GM10266 (cell line): ENCODE measurements around the gene NCK1.

Experiments
- DNase-seq: peaks from one replicate; pipeline ENCODE4 v3.0.0; 2012; ENCODE audit errors: extremely low spot score
- TF ChIP-seq, protein P1 (sequence below): IDR thresholded peaks from 2 replicates; pipeline ENCODE4 v1.5.1; 2012; ENCODE audit warnings: mild to moderate bottlenecking, low read depth; ENCODE audit not compliant: control insufficient read depth, insufficient read depth; ENCODE audit errors: missing control alignments

NCK1 gene

DNA sequence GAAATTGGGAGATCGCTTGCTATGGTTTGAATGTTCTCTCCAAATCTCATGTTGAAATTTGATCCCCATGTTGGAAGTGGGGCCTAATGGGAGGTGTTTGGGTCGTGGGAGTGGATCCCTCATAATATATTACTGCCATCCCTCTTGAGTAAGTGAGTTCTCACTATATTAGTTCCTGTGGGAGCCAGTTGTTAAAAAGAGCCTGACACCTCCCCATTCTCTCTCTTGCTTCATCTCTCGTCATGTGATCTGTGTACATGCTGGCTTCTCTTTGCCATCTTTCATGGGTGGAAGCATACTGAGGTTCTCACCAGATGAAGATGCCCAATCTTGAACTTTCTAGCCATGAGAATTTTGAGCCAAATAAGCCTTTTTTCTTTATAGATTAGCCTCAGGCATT, 52.7 kb downstream of the NCK1 start:
- TF ChIP-seq, protein P1, sequence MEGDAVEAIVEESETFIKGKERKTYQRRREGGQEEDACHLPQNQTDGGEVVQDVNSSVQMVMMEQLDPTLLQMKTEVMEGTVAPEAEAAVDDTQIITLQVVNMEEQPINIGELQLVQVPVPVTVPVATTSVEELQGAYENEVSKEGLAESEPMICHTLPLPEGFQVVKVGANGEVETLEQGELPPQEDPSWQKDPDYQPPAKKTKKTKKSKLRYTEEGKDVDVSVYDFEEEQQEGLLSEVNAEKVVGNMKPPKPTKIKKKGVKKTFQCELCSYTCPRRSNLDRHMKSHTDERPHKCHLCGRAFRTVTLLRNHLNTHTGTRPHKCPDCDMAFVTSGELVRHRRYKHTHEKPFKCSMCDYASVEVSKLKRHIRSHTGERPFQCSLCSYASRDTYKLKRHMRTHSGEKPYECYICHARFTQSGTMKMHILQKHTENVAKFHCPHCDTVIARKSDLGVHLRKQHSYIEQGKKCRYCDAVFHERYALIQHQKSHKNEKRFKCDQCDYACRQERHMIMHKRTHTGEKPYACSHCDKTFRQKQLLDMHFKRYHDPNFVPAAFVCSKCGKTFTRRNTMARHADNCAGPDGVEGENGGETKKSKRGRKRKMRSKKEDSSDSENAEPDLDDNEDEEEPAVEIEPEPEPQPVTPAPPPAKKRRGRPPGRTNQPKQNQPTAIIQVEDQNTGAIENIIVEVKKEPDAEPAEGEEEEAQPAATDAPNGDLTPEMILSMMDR: no peak
- no peak for DNase-seq

DNA sequence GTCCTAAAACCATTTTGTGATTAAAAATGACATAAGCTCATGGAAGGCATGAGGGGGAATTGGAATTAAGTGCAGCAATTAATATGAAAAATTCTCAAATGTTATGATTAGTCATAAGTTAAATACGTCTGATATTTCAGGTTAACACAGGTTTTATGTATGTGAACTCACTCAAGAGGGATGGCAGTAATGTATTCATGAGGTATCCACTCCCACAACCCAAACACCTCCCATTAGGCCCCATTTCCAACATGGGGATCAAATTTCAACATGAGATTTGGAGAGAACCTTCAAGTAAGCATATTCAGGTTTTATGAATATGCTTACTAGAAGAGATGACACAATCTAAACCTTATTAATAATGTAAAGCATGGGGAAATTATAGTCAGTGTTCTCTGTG, 54.2 kb downstream of the NCK1 start:
- no peak for DNase-seq
- TF ChIP-seq, protein P1: no peak

GRCh38 chr3:136919799-136920580, 58.0 kb downstream of the NCK1 start:
- no peak for DNase-seq
- TF ChIP-seq, protein P1: no peak

DNA sequence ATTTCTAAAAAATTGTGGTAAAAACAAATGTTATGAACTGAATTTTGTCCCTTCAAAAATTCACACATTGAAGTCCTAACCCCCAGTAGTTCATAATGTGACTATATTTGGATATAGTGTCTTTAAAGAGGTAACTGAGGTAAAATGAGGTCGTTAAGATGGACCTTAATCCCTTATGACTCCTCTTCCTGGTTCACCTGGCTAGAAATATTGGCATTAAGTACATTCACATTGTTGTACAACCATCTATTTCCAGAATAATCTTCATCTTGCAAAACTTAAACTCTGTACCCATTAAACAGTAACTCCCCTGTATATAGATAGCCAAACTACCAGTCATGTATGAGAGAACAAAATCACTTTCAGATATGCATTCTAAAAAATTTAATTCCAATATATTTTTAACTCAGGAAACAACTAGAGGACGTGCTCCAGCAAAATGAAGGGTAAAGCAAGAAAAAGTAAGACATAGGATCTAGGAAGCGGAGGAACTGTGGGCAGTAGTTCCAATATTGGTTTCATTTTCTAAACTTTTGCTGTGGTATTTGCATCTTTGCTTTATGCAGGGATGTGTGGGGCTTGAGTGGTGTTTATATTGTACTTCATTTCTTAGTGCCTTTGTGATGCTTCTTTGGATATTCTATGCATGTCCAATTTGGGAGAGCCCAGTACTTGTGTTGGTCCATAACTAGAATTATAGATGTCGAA, 59.0 kb downstream of the NCK1 start:
- TF ChIP-seq, protein P1: no peak
- no peak for DNase-seq

- TF ChIP-seq, protein P1: no peak
- no peak for DNase-seq
These were observed 63.6 kb downstream of the NCK1 start for GRCh38 chr3:136925425-136926190.

DNA sequence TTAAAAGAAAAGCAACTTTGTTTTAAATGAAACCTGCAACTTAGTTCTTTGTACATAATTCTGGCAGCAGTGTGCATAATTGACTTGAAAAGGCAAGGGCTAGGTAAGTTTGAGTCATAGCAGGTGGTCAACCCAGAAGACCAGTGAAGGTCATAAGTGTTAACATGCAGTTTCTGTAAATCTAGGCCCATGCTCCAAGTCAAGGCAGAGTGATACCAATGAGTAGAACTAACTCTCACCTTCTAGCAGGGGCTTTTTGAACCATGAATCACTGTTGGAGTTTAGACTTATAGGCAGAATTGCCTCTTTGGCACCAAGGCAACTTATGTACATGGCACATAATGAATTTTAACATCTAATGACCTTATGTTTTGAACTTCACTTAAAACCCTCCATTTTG, 66.2 kb downstream of the NCK1 start:
- TF ChIP-seq, protein P1: no peak
- DNase-seq: no peak
